ENCODE results near the gene C1QTNF1.
A peak's percentile ranks its signal among the peaks of the same experiment; 100 is the strongest.

The C1QTNF1 gene

GRCh38 chr17:79023886-79024771 lies at the start of gene C1QTNF1:
Gene C1QTNF1 (plus strand): TSS chr17:79024169. CDS start chr17:79043969, 19,800 bp downstream.
- TF ChIP-seq CTCF (IDR thresholded peaks at IDR 0.05): peak; percentile 54
- Histone ChIP-seq H2AFZ (peak within 1 kb of the TSS; percentile 84), H3K27me3 (ENCODE audit: control insufficient read depth, insufficient read depth, low read length) (no peaks in the 10 kb centered on the region), H3K4me1 (peaks cover 51% of the 10 kb centered on the region), H3K4me3 (ENCODE audit: low read depth, low read length) (peak within 1 kb of the TSS; percentile 66), H3K4me2 (ENCODE audit: low read length) (peak within 1 kb of the TSS; percentile 60), H3K9ac (no peak within 1 kb of the TSS), H3K36me3 (ENCODE audit: control insufficient read depth, insufficient read depth, low read length) (no peaks in the 10 kb centered on the region), H3K9me3 (ENCODE audit: control insufficient read depth, low read length) (no peaks in the 10 kb centered on the region), H3K79me2 (no peaks in the 10 kb centered on the region), H3K27ac (peak within 1 kb of the TSS; percentile 74)

- no peaks in the 10 kb centered on the region for H3K9me3 ChIP-seq (ENCODE audit: control insufficient read depth, low read length)
- no peak overlapping the region for H3K9ac ChIP-seq
- H2AFZ ChIP-seq: peak overlapping the region; percentile 88
- no peaks in the 10 kb centered on the region for H3K27me3 ChIP-seq (ENCODE audit: control insufficient read depth, insufficient read depth, low read length)
- no peaks in the 10 kb centered on the region for H3K36me3 ChIP-seq (ENCODE audit: control insufficient read depth, insufficient read depth, low read length)
- no peak for TF ChIP-seq CTCF (IDR thresholded peaks at IDR 0.05)
- no peaks in the 10 kb centered on the region for H3K79me2 ChIP-seq
- peak overlapping the region; percentile 89 for H3K27ac ChIP-seq
- H3K4me2 ChIP-seq (ENCODE audit: low read length): peak overlapping the region; percentile 63
- H3K4me1 ChIP-seq: peaks cover 28% of the 10 kb centered on the region
- peak overlapping the region; percentile 25 for H3K4me3 ChIP-seq (ENCODE audit: low read depth, low read length)
These were observed 49.1 kb upstream of the C1QTNF1 start for GRCh38 chr17:78974635-78975591.

GRCh38 chr17:78976907-78977680 lies 46.9 kb upstream of the C1QTNF1 start:
- H3K4me2 ChIP-seq (ENCODE audit: low read length): peak overlapping the region; percentile 81
- TF ChIP-seq CTCF (IDR thresholded peaks at IDR 0.05): no peak
- no peaks in the 10 kb centered on the region for H3K36me3 ChIP-seq (ENCODE audit: control insufficient read depth, insufficient read depth, low read length)
- H3K79me2 ChIP-seq: no peaks in the 10 kb centered on the region
- peaks cover 22% of the 10 kb centered on the region for H3K4me1 ChIP-seq
- H3K4me3 ChIP-seq (ENCODE audit: low read depth, low read length): peak overlapping the region; percentile 39
- peak overlapping the region; percentile 60 for H2AFZ ChIP-seq
- H3K27ac ChIP-seq: no peak overlapping the region
- H3K9ac ChIP-seq: no peak overlapping the region
- no peaks in the 10 kb centered on the region for H3K9me3 ChIP-seq (ENCODE audit: control insufficient read depth, low read length)
- H3K27me3 ChIP-seq (ENCODE audit: control insufficient read depth, insufficient read depth, low read length): no peaks in the 10 kb centered on the region

- TF ChIP-seq CTCF (IDR thresholded peaks at IDR 0.05): no peak
- H3K4me1 ChIP-seq: peaks cover 22% of the 10 kb centered on the region
- H3K79me2 ChIP-seq: no peaks in the 10 kb centered on the region
- no peaks in the 10 kb centered on the region for H3K9me3 ChIP-seq (ENCODE audit: control insufficient read depth, low read length)
- H3K9ac ChIP-seq: no peak overlapping the region
- H2AFZ ChIP-seq: peak overlapping the region; percentile 60
- no peaks in the 10 kb centered on the region for H3K27me3 ChIP-seq (ENCODE audit: control insufficient read depth, insufficient read depth, low read length)
- H3K27ac ChIP-seq: no peak overlapping the region
- peak overlapping the region; percentile 81 for H3K4me2 ChIP-seq (ENCODE audit: low read length)
- H3K36me3 ChIP-seq (ENCODE audit: control insufficient read depth, insufficient read depth, low read length): no peaks in the 10 kb centered on the region
- peak overlapping the region; percentile 39 for H3K4me3 ChIP-seq (ENCODE audit: low read depth, low read length)
These were observed 46.4 kb upstream of the C1QTNF1 start for GRCh38 chr17:78977681-78977943.

Measured in parathyroid adenoma (tissue), 2 donors.